ENCODE data around the gene RERE. TPM values are rescaled to one million over a fixed set of nuclear protein-coding genes. Genes with fewer than 3 reads are reported as not detected.

Gene RERE
- total RNA-seq, 1 donor from 2014 or later: 19.2 TPM

DNA sequence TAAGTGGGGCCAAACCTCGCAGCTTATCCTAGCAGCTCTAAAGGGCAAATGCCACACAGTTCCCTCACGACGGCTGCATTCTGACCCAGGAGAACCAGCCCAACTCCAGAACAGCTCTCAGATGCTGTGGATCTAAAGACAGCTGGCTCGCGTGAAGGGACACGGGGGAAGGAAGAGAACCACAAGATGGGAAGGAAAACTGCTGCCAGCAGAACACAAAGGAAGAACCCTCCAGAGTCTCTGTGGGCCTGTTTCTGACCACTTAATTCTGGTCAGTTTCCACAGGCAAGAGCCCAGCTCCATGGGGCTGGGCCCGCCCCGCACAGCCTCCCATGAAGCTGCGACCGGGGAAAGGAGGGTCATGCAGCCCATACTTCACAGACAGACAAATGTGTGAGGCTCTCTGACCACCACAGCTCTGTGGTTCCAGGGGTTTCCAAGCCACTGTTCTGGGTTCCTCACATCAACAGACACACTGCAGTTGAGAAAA is 438.4 kb downstream of the RERE start:
- no peak for DNase-seq (ENCODE audit: low read depth)
- TF ChIP-seq, protein P1, sequence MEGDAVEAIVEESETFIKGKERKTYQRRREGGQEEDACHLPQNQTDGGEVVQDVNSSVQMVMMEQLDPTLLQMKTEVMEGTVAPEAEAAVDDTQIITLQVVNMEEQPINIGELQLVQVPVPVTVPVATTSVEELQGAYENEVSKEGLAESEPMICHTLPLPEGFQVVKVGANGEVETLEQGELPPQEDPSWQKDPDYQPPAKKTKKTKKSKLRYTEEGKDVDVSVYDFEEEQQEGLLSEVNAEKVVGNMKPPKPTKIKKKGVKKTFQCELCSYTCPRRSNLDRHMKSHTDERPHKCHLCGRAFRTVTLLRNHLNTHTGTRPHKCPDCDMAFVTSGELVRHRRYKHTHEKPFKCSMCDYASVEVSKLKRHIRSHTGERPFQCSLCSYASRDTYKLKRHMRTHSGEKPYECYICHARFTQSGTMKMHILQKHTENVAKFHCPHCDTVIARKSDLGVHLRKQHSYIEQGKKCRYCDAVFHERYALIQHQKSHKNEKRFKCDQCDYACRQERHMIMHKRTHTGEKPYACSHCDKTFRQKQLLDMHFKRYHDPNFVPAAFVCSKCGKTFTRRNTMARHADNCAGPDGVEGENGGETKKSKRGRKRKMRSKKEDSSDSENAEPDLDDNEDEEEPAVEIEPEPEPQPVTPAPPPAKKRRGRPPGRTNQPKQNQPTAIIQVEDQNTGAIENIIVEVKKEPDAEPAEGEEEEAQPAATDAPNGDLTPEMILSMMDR (IDR thresholded peaks at IDR 0.05; ENCODE audit: insufficient read depth, low read length, severe bottlenecking): no peak
- H3K36me3 ChIP-seq (ENCODE audit: control insufficient read depth, insufficient read depth, low read length): no peaks in the 10 kb centered on the region
- H3K4me3 ChIP-seq (ENCODE audit: low read depth, low read length): no peak overlapping the region
- H3K27me3 ChIP-seq (ENCODE audit: control insufficient read depth, insufficient read depth, low read length): no peaks in the 10 kb centered on the region
- FAIRE-seq: peak; percentile 32

DNA sequence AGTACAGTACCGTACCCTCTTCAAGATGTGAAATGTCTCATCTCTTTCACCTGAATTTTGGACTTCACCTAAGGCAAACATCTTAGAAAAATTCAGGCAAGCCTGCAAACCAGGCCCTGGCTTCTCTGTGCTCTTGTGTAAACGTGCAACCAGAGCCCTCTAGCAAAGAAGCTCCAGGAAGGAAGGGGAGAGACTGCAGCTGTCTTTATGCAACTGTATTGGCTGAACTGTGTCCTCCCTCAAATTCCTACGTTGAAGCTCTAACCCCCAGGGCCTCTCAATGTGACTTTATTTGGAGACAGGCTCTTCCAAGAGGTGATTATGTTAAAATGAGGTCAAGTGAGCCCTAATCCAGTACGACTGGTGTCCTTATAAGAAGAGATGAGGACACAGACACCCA is 439.3 kb downstream of the RERE start:
- Histone ChIP-seq H3K4me3 (ENCODE audit: low read depth, low read length) (no peak overlapping the region), H3K27me3 (ENCODE audit: control insufficient read depth, insufficient read depth, low read length) (no peaks in the 10 kb centered on the region), H3K36me3 (ENCODE audit: control insufficient read depth, insufficient read depth, low read length) (no peaks in the 10 kb centered on the region)
- DNase-seq (ENCODE audit: low read depth): no peak
- TF ChIP-seq, protein P1 (IDR thresholded peaks at IDR 0.05; ENCODE audit: insufficient read depth, low read length, severe bottlenecking): no peak
- no peak for FAIRE-seq

DNA sequence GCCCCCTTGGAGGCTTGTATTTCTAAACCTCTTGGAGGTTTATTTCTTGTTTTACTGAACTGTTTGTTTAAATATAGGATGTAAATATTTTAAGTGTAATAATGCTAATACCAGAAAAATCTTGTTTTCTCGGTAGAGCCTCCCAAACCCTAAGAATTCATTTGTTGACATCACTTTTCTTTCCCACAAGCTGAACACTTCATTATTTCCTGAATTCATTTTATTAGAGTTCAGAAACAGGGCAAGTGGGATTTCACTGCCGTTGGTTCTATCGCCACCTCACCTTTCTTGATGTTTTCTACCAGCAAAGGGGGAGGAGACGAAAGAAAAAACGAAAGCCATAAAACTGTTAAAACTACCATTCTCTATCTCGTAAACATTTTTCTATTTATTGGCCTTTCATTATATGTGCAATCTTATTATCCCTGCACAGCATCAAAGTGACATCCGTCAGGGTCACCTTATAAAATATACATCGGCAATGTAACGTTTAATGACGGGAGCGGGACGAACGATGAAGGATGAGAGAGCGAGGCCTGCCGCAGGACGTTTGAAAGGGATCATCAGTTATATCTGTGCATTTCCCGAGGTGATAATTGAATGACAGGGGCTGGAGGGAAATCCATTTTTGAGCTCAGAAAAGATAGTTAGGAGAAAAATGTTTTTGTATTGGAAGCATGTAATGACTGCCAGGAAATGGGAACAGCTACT is 440.0 kb downstream of the RERE start:
- H3K36me3 ChIP-seq (ENCODE audit: control insufficient read depth, insufficient read depth, low read length): peaks cover 1% of the 10 kb centered on the region
- H3K4me3 ChIP-seq (ENCODE audit: low read depth, low read length): no peak overlapping the region
- DNase-seq (ENCODE audit: low read depth): no peak
- TF ChIP-seq, protein P1 (IDR thresholded peaks at IDR 0.05; ENCODE audit: insufficient read depth, low read length, severe bottlenecking): no peak
- no peak for FAIRE-seq
- H3K27me3 ChIP-seq (ENCODE audit: control insufficient read depth, insufficient read depth, low read length): no peaks in the 10 kb centered on the region

DNA sequence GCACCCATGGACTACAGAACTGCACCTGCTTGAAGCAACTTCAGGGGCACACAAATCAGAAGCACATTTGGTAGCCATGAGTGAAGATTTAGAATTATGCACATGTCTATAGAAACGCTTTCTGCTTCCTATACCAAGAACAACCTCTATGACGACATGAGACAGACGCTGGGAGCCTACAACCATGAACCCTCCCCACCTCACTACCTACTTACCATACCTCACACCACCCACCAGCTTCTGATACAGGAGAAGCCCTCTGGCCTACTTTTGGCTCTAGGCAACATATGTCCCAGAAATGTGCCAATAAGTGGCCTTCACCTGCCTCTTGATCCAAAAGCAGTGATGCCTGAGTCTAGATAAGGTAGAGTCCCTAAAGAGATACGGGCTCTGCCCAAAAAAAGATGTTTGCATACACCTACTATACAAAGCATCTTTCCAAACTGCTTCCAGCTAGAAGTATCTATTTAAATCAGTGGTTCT is 441.0 kb downstream of the RERE start:
- Histone ChIP-seq H3K27me3 (ENCODE audit: control insufficient read depth, insufficient read depth, low read length) (no peaks in the 10 kb centered on the region), H3K36me3 (ENCODE audit: control insufficient read depth, insufficient read depth, low read length) (peaks cover 1% of the 10 kb centered on the region), H3K4me3 (ENCODE audit: low read depth, low read length) (no peak overlapping the region)
- TF ChIP-seq, protein P1 (IDR thresholded peaks at IDR 0.05; ENCODE audit: insufficient read depth, low read length, severe bottlenecking): no peak
- FAIRE-seq (no peak), DNase-seq (ENCODE audit: low read depth) (no peak)

DNA sequence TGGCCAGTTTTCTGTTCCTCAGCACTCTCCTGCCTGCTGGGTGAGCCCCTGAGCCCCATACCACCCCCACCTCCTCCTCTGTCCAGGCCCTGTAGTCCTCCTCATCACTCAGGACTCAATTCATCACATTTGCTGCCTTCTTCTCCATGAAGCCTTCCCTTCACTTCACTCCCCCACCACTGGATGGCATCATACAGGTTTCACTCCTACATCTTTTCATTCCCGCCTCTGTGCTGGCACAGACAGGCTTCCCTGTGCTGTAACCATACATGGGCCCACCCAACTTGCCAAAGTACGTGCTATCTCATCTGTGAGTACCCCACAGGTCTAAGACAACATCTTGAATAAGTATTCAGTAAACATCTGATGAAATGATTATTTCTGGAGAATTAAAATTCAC is 442.6 kb downstream of the RERE start:
- TF ChIP-seq, protein P1 (IDR thresholded peaks at IDR 0.05; ENCODE audit: insufficient read depth, low read length, severe bottlenecking): peak; percentile 67
- FAIRE-seq: no peak
- peaks cover 1% of the 10 kb centered on the region for H3K36me3 ChIP-seq (ENCODE audit: control insufficient read depth, insufficient read depth, low read length)
- no peaks in the 10 kb centered on the region for H3K27me3 ChIP-seq (ENCODE audit: control insufficient read depth, insufficient read depth, low read length)
- no peak overlapping the region for H3K4me3 ChIP-seq (ENCODE audit: low read depth, low read length)
- DNase-seq (ENCODE audit: low read depth): peak; percentile 55

Data from bronchial epithelial cell (primary cell).